Fibroblast of upper back skin (primary cell): ENCODE results near the gene PFKFB4.
"Not testable (repeated sequence)": the region's sequence is repeated elsewhere in the genome, so short reads cannot be mapped to it uniquely, and the experiment has no call there.

ENCODE experiments used
- DNase-seq: peaks from one replicate; pipeline ENCODE4 v3.0.0-alpha.2; 2013

PFKFB4 gene

GRCh38 chr3:48524970-48525369, 31.6 kb downstream of the PFKFB4 start:
- DNase-seq: no peak

GRCh38 chr3:48521635-48522034, 35.0 kb downstream of the PFKFB4 start:
- DNase-seq: no peak

GRCh38 chr3:48519277-48519643, 37.3 kb downstream of the PFKFB4 start:
- DNase-seq: no peak

- DNase-seq: no peak
Measured at GRCh38 chr3:48518638-48519276, 37.8 kb downstream of the PFKFB4 start.

GRCh38 chr3:48518069-48518468, 38.5 kb downstream of the PFKFB4 start:
- DNase-seq: no peak

GRCh38 chr3:48516571-48516970, 40.0 kb downstream of the PFKFB4 start:
- no peak for DNase-seq

GRCh38 chr3:48514431-48515227, 42.0 kb downstream of the PFKFB4 start:
- no peak for DNase-seq

- no peak for DNase-seq
Measured at GRCh38 chr3:48511551-48511950, 45.1 kb downstream of the PFKFB4 start.

GRCh38 chr3:48507256-48508061, 49.1 kb downstream of the PFKFB4 start:
- peak; percentile 62 for DNase-seq

GRCh38 chr3:48505968-48506504, 50.6 kb downstream of the PFKFB4 start:
- DNase-seq: no peak

GRCh38 chr3:48505146-48505545, 51.5 kb downstream of the PFKFB4 start:
- DNase-seq: no peak

- peak; percentile 73 for DNase-seq
Measured at GRCh38 chr3:48504051-48504946, 52.3 kb downstream of the PFKFB4 start, which contains the start of gene SHISA5. SHISA5 (minus strand) TSS chr3:48504174; CDS start chr3:48504094, 80 bp downstream.

- peak; percentile 49 for DNase-seq
Measured at GRCh38 chr3:48503401-48504050, 53.1 kb downstream of the PFKFB4 start.

GRCh38 chr3:48502728-48503168, 53.9 kb downstream of the PFKFB4 start:
- no peak for DNase-seq

GRCh38 chr3:48502121-48502520, 54.5 kb downstream of the PFKFB4 start:
- no peak for DNase-seq

GRCh38 chr3:48501196-48501595, 55.4 kb downstream of the PFKFB4 start:
- no peak for DNase-seq

- no peak for DNase-seq
Measured at GRCh38 chr3:48500656-48501055, 55.9 kb downstream of the PFKFB4 start.

- no peak for DNase-seq
Measured at GRCh38 chr3:48493203-48493501, 63.5 kb downstream of the PFKFB4 start.

GRCh38 chr3:48492461-48493202, 64.0 kb downstream of the PFKFB4 start:
- DNase-seq: peak; percentile 23

GRCh38 chr3:48486952-48487351, 69.7 kb downstream of the PFKFB4 start:
- DNase-seq: no peak

GRCh38 chr3:48482822-48483221, 73.8 kb downstream of the PFKFB4 start:
- not testable (repeated sequence) for DNase-seq
